Measurements from ENCODE around the gene RHBDD1.

The RHBDD1 gene

GRCh38 chr2:226847090-226847489, 11.2 kb downstream of the RHBDD1 start:
- no peak for DNase-seq

GRCh38 chr2:226847511-226847910, 11.7 kb downstream of the RHBDD1 start:
- DNase-seq = no peak

- no peak for DNase-seq
These were observed 13.5 kb downstream of the RHBDD1 start for GRCh38 chr2:226849349-226849748.

GRCh38 chr2:226850024-226850423, 14.2 kb downstream of the RHBDD1 start:
- no peak for DNase-seq

- DNase-seq = no peak
These were observed 19.9 kb downstream of the RHBDD1 start for GRCh38 chr2:226855787-226856186.

- DNase-seq = no peak
These were observed 24.2 kb downstream of the RHBDD1 start for GRCh38 chr2:226860087-226860486.

- no peak for DNase-seq
These were observed 26.8 kb downstream of the RHBDD1 start for GRCh38 chr2:226862623-226863022.

- DNase-seq = no peak
These were observed 29.4 kb downstream of the RHBDD1 start for GRCh38 chr2:226865273-226865672.

GRCh38 chr2:226865710-226866109, 29.9 kb downstream of the RHBDD1 start:
- DNase-seq = no peak

- DNase-seq = no peak
These were observed 32.7 kb downstream of the RHBDD1 start for GRCh38 chr2:226868331-226869162.

GRCh38 chr2:226869371-226869770, 33.5 kb downstream of the RHBDD1 start:
- no peak for DNase-seq

GRCh38 chr2:226873051-226873620, 37.3 kb downstream of the RHBDD1 start:
- DNase-seq = no peak

GRCh38 chr2:226873826-226874225, 38.0 kb downstream of the RHBDD1 start:
- no peak for DNase-seq

- no peak for DNase-seq
These were observed 38.9 kb downstream of the RHBDD1 start for GRCh38 chr2:226874749-226875148.

- DNase-seq = no peak
These were observed 39.8 kb downstream of the RHBDD1 start for GRCh38 chr2:226875438-226876225.

GRCh38 chr2:226877491-226877890, 41.6 kb downstream of the RHBDD1 start:
- DNase-seq = no peak

GRCh38 chr2:226881287-226881686, 45.4 kb downstream of the RHBDD1 start:
- no peak for DNase-seq

- no peak for DNase-seq
These were observed 46.8 kb downstream of the RHBDD1 start for GRCh38 chr2:226882606-226883005.

- no peak for DNase-seq
These were observed 47.5 kb downstream of the RHBDD1 start for GRCh38 chr2:226883296-226883795.

- no peak for DNase-seq
These were observed 48.3 kb downstream of the RHBDD1 start for GRCh38 chr2:226884166-226884565.

- DNase-seq = no peak
These were observed 50.0 kb downstream of the RHBDD1 start for GRCh38 chr2:226885769-226886435.

- DNase-seq = no peak
These were observed 52.1 kb downstream of the RHBDD1 start for GRCh38 chr2:226887940-226888339.
